ENCODE results near the gene CDHR1.
"Not testable (repeated sequence)": the region's sequence is repeated elsewhere in the genome, so short reads cannot be mapped to it uniquely, and the experiment has no call there.

- TF ChIP-seq, protein P1, sequence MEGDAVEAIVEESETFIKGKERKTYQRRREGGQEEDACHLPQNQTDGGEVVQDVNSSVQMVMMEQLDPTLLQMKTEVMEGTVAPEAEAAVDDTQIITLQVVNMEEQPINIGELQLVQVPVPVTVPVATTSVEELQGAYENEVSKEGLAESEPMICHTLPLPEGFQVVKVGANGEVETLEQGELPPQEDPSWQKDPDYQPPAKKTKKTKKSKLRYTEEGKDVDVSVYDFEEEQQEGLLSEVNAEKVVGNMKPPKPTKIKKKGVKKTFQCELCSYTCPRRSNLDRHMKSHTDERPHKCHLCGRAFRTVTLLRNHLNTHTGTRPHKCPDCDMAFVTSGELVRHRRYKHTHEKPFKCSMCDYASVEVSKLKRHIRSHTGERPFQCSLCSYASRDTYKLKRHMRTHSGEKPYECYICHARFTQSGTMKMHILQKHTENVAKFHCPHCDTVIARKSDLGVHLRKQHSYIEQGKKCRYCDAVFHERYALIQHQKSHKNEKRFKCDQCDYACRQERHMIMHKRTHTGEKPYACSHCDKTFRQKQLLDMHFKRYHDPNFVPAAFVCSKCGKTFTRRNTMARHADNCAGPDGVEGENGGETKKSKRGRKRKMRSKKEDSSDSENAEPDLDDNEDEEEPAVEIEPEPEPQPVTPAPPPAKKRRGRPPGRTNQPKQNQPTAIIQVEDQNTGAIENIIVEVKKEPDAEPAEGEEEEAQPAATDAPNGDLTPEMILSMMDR (IDR thresholded peaks at IDR 0.05; ENCODE audit: low read depth, low read length, missing input control) = not testable (repeated sequence)
- not testable (repeated sequence) for TF ChIP-seq FOXA1, RAD21, HNF4G (IDR thresholded peaks at IDR 0.05)
- TF ChIP-seq, protein P2, sequence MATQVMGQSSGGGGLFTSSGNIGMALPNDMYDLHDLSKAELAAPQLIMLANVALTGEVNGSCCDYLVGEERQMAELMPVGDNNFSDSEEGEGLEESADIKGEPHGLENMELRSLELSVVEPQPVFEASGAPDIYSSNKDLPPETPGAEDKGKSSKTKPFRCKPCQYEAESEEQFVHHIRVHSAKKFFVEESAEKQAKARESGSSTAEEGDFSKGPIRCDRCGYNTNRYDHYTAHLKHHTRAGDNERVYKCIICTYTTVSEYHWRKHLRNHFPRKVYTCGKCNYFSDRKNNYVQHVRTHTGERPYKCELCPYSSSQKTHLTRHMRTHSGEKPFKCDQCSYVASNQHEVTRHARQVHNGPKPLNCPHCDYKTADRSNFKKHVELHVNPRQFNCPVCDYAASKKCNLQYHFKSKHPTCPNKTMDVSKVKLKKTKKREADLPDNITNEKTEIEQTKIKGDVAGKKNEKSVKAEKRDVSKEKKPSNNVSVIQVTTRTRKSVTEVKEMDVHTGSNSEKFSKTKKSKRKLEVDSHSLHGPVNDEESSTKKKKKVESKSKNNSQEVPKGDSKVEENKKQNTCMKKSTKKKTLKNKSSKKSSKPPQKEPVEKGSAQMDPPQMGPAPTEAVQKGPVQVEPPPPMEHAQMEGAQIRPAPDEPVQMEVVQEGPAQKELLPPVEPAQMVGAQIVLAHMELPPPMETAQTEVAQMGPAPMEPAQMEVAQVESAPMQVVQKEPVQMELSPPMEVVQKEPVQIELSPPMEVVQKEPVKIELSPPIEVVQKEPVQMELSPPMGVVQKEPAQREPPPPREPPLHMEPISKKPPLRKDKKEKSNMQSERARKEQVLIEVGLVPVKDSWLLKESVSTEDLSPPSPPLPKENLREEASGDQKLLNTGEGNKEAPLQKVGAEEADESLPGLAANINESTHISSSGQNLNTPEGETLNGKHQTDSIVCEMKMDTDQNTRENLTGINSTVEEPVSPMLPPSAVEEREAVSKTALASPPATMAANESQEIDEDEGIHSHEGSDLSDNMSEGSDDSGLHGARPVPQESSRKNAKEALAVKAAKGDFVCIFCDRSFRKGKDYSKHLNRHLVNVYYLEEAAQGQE (IDR thresholded peaks at IDR 0.05) = not testable (repeated sequence)
Observed at GRCh38 chr10:84167289-84167653, 27.1 kb upstream of the CDHR1 start.

Data from liver (tissue), 3 donors.